NCI-H774 (cell line): ENCODE data around the gene MEIS2.

ENCODE experiments used
- DNase-seq: peaks from one replicate; lab custom pipeline; 2025; lab: John Stamatoyannopoulos, UW

The MEIS2 gene

DNA sequence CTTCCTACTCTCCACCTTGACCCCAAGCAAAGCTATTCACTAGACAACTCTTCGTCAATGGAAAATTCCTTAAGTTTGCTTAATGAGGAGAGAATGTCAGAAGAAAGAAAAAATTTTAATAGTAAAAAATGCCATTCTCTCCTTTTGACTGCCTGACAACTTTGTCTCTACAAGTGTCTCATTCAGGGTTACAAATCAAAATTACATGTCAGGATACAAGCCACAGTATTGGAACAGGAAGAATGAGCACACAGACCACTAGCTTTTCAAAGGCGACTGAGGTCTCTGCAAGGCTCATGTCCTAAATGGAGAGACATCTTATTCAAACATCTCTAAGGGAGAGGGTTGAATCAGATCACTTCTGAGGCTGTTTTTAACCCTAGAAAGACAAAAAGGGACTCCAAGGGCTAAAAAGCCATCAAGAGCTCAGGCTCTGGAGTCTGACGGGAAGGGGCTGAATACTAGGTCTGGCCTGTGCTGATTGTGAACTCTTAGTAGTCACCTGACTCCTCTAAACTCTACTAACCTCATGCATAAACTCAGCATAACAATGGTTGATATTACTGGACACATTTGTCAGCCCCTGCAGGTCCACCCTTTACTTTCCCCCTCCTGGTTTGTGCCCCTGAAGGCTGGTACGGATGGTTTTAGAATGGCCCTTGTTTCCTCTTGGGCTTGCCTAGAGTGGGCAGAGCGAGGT, 12.8 kb upstream of the MEIS2 start:
- DNase-seq, result no peak

DNA sequence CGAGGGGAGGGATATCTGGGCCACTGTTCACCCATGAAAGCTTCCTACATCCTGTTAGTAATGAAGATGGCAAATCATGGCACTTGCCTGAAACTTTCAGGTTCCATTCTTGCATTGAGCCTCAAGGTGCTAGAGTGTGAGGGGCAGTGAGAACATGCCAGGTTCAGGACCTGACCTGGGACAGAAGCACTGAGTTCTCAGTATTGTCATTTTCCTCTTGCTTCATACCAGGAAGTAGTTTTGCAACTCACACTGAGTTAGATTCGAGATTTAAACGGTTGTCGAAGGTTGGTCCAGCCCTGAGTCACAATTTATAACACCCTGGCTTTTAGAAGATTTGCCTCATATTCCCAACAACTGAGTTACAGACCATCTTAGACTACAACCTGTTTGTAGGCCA, 11.8 kb upstream of the MEIS2 start:
- DNase-seq, result no peak

DNA sequence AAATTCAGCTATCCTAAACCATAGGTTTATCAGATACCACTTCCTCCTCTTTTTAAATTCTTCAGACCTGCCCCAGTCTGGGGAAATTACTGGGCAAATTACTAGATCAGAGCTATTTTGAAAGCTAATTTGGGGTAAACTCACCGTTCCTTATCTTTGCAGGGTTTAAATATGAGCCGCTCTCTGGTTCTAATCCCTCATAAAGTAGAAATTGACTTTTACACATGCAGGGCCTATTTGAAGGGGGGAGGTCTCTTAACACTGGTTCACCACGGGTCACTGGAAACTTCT, 11.0 kb upstream of the MEIS2 start:
- DNase-seq, result no peak

DNA sequence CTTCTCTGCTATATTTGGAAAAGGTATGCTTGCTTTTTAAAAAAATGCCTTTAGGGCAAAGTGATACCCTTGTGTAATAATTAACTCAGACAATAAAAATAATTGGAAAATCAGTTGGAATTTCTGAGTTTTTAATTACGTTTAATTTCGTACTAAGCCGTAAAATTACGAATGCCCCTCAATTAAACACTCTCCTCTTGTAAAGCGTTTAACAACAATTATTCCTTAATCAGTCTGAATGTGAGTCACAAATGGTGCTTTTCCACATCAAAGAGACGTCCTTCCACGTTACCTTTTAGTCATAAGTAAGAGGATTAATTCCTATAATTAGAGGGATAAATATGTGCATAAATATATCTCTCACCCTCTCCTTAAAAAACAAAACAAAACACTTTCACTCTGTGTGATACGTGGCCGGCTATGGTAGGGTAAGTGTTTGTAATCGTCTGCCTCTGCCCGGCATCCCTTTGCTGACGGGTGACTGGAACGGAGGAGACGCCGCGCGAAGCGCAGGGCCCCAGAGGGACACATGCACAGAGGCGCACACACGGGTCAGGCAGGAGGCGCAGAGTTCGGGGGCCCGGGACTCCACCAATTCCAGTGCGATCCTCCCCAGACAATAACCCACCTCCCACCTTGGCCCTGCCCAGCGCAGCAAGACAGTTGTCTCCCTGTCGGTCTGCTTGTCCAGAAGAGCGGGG, 9.7 kb upstream of the MEIS2 start:
- DNase-seq, result peak; percentile 28

DNA sequence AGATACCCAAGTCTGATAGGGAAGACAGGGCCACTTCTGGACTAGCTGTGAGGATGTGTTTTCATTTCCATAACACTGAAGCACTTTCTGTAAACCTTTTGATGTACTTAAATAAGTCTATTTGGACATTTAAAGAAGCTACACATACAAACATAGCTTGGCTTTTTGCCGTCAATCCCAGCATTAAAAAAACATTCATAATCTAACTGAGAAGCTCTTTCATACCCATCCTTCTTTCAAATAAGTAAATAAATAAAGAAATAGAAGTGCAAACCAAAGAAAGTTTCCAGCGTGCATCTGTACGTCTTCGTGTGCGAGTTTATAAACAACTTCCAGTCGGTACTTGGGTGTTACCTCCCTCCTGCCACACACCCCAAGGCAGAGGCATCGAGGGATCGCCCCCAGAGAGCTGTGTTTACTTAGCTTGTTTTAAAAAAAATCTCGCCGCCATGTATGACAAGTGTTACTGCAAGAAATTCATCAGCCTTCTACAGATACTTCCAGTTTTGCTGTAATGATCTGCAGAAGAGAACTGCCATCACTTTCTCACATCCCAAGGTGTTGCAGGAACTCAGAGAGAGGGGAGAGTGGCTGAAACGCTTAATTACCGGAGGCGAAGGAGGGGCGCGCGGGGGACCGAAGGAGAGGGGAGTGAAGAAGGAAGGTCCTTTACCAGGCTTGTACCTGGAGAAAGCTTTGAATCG, 9.0 kb upstream of the MEIS2 start:
- DNase-seq, result no peak

DNA sequence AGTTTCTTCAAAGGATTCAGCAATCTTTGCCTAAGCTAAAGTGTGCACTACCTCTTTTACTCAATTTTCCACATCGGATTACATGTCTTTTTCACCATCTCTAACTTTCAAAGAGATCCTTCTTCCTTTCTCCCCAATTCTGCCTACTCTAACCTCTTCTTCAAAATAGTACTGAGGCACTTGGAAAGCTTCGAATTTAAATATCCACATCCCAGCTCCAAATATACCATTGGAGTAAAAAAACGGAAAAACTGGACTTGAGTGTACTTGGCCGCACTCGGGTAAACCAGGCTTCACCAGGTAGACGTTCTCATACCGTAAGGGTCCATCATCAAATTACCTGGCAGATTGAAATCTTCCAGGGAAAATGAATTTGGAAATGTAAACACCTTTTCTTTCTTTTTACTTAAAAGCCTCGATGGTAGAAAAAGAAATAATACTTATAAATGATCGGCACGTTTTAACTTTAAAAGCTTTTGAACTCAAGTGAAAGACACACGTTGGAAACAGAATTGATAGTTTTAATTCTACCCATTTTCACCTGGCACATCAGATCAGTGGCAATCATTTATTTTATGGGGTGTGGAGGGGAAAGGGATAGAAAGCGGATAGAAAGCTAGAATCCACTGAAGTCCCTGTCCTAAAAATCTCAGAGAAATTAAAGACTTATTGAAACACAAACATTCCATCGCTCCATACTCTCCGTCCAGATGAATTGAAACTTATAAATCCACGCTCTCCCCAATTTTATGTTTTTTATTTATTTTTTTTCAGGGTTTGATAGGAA, 8.2 kb upstream of the MEIS2 start:
- DNase-seq, result no peak

DNA sequence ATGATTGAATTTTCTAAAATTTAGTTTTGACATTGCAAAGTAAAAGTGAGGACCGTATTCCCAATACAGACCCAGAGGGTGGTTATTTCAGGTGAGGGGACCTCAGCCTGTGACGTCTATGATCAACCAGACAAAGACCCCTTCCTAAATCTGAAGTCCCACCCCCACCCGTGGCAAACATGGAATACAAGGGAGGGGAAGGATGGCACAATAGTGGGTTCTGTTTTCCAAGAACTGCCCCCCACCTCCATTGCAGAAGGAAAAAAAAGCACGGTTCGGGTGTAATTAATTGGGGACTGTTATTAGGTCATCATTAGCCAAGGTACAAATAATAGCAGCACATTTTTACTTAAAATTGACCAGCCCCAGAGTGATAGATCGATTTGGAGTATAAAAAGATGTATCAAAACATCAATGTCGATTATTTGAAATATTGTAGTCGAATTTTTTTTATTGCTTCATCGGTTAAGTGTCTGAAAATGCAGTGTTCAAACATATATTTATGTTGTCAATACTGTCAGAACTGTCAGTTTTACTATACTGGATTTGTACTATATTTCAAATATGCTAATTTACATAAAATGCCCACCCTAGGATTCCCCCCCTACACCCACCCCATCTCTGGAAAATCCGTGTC, 7.5 kb upstream of the MEIS2 start:
- no peak for DNase-seq

DNA sequence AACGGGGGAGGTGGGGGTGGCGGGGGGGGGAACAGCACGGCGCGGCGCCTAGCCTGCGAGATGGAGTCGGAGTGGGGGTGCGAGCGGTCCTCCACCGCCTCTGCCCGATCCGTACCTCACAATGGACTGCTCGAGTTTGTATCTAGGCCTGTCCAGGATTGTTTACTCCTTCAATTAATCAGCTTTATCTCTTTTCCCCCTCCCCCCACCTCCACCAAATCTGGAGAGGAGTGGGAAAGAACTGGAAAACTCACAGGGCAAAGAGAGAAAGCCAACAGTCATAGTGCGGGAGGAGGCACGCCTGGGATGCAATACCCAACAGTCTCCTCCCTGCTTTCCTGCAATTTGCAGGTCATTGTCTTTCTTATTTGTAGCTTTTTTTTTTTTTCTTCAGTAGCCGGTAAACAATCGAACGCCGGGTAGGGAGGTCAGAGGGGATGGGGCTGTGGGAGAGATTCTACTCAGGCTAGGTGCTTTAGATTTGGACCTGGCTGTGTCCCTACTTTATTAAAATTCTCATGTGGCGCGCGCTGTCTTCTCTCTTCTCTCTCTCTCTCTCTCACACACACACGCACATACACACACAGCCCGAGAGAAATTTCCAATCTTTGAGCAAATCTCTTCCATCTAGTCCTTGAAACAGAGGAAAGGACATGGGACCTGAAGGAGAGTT, 6.9 kb upstream of the MEIS2 start:
- DNase-seq, result no peak

DNA sequence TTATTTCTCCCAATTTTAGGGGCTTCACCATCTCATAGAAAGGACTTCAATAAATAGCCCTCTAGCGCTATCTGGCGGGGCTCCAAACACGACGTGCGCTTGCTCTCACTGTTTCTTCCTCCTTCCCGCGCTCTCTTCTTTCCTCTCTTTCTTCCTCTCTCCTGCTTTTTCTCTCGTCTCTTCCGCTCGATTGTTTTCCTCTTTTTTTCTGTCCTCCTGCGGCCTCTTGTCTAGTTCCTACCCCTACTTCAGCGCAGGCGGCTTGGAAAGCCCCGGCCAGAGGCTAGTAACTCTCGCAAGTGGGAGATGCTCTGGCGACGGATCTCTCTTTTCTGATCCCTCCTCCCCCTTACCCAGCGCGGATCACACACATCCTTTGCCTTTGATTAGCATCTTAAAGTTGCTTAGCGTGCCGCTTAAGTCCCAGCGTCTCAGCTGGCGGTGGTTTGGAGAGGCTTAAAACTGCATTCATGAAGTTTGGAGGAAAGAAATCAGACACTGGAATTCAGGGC, 6.2 kb upstream of the MEIS2 start:
- DNase-seq, result no peak

DNA sequence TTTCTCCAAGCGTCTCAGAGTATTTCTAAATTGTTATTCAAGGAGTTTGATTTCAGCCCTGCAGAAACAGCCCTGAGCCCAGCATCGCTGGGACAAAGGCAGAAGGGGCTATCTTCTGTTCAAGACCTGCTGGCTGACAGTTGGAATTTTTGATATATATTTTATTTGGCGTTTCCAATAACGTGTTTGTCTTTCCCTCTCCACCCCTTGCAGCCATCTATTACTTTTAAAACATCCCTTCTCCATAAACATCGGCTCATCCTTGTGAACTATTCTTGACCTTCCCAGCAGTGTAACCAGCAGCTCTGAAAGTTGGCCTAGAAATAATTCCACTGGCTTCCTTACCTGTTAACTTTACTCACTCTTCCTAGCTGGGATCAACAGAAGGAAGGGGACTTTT, 5.5 kb upstream of the MEIS2 start:
- no peak for DNase-seq

DNA sequence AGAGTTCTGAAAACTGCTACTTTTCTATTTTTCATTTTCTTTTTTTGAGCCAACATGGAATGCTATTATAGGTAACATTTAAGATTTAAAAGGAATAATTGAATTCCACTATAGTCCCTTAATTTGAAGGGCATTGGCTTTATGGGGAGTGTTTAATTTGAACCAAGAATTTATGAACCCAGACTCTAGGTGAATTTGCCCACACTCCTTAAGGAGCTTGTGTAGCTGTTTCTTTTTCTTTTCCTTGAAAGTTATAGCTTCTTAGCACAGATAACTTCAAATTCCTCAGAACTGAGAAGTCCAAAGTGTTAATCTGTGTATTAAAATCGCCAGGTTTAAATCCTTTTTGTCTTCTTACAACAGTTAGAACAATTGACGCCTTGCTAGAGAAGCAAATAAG, 4.7 kb upstream of the MEIS2 start:
- DNase-seq, result no peak

DNA sequence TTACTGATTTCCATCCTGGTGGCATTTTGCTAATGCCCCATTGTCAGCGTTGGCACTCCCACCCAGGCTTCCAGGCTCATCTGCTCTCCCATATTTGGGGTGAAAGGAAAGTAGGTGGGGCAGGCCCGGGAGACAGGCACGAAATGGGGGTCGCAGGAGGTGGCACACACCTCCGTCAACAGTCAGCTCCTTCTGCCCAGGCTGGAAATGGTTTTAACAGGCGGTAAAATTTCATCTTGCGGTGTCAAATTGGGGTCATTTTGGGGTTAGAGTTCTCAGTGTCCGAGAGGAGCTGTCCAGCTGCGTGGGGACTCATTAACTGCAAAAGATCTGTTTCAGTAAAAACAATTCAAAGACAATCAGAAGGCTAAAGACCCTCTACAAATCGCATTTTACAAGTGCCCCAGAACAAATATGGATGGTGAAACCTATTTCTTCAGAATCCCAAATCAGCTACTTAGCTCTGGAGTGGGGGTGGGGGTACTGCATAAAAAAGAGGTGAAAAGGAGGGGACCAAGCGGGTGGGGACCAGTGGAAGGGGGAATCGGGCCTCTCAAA, 4.2 kb upstream of the MEIS2 start:
- DNase-seq, result no peak

DNA sequence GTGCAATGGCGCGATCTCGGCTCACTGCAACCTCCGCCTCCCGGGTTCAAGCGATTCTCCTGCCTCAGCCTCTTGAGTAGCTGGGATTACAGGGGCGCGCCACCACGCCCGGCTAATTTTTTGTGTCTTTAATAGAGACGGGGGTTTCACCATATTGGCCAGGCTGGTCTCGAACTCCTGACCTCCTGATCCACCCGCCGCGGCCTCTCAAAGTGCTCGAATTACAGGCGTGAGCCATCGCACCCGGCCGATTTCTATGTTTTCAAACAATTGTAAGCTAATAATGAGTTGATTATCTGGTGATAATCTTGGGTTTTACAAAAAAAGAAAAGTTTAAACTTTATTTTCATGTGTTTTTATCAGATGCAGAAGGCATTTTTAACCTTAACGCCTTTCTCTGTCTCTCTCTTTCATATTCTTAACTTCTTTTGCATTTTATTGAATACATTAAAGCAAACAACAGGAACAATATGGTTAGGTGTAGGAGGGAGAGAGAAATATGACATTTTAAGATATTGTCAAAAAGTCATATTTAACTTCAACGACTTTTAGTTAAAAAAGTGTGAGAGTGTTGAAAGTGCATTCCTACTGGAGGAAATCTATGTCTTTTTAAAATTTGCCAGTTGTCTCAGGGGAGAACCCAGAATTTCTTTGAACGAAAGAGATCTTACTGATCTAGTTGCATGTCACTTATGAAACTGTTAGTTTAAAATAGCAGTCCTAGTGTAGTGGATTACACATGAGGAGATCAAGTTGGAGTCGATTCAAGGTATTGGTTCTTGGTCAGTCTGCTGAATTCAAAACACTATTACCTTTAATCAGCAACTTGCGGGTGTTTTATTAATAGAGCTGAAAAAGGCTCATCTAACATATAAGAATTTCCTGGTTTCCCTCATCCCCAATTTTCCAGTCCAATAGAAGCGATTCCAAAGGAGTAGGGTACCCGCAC, 3.4 kb upstream of the MEIS2 start:
- no peak for DNase-seq

DNA sequence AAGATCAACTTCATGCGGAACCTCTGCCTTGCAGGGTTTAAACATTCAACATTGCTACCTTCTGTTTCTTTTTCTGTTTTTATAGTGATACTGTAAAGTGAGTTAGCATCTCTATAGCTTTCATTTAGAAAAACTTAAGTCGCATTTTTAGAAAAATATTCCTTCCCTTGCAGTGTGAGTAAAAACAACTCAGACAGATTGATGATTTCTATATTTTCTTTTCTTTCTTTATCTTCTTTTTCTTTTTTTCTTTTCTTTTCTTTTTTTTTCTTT, 2.8 kb upstream of the MEIS2 start:
- DNase-seq, result no peak

DNA sequence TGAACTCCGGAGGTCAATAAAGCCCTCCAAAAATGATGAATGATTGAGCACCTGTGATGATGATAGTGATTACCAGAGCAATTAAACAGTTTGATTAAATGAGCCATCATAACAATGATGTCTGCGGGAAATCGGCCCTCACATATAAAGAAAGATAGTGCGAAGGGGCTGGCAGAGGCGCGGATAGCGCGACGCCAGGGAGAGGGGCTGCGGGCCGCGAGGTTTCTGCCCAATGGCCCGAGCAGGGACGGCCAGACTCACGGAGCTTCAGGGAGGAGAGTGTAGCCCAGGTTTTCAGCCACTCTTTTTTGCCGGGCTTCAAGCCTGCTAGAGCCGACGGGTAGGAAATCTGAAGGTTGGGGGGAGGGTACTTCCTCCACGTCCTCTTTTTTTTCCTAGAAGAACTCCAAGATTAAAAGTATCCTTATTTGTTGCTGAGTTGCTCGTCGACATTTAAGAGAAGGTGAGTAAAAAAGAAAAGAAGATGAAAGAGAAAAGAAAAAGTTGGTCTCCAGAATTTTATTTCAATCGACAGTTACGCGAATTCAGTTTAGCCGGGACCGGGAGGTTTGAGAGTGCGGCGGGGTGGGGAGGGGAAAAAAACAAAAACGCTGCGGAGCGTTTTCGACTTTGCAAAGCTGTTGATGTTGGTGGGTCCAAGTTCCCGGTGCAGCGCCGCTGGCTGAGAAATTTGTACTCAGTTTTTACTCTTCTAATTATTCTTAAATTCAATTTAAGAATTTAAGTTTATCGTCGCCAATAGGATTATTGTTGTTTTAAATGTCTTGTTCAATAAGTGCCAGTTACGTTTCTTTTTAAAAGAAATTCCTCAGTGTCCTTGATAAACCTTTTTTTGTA, 2.2 kb upstream of the MEIS2 start:
- peak; percentile 45 for DNase-seq

DNA sequence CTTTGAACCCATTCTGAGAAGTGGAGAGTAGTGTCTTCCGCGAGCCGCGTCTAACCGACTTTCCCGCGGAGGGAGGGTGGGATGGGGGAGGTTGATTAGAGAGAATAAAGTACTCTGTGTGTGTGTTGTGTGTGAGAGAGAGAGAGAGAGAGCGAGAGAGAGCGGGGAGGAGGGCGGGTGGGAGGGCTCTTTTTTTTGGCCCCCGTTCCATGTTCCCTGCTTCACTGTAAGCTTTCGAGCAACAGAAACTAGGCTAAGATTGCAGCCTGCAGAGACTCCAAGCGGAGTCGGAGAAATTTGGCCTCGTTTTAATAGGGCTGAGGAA, 1.6 kb upstream of the MEIS2 start:
- DNase-seq, result peak; percentile 45

DNA sequence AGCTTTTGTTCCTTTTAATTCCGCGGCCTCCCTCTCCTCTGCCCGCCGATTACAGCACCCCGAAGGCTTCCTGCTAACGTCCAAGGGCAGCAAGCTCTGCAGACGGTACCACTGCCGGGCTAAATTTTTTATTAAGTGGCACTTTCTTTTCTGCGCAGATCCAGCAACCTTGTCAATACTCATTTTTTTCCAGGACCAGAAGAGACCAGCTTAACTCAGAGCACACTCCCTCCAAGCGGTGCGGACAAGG, 542 bp upstream of the MEIS2 start:
- DNase-seq, result peak; percentile 56

DNA sequence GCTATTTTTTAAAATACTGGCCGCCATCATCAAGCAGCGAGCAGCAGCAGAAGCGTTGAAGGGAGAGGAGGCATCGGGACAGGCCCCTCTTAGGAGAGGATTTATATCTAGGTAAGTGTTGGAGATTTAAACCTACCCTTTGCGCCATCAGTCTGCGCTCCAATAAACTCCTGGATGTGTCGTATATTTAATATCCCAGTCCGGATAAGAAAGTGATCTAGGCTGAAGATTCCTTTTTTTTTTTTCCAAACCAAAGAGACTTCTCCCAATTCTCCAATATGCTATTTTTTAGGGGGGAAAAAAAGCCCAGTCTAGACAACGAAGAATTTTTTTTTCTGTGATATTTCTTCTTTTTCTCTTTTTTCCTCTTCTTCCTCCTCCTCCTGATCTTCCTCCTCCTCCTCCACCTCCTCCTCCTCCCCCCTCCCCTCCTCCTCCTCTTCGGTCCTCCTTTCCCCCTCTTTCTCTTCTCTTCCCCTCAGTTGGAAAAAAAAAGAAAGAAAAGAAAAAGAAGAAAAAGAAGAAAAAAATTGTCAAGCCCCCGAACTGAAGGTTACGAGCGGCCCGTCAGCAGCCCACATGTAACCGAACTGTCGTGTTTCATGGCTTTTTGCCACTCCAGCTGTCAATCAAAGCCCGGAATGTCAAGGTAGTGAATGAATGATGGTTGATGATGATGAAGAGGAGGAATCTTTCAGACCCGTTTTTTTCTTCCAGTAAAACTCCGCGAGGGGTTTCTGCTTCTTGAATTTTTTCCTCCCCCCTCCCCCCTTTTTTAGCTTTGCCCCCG, 835 bp downstream of the MEIS2 start:
- DNase-seq, result no peak
